Gastroesophageal sphincter (tissue), 3 donors: ENCODE results near the gene ROBO3.

Experiments
- CTCF ChIP-seq, 4 experiments: fragments of 200-600 bp in 2 of 4; fragments of 450-650 bp in 2 of 4; sonication (generic) in 1 of 4; IDR thresholded peaks; one replicate each; pipeline ENCODE4 v1.5.1; 2017 to 2019; ENCODE audit warnings: antibody characterized with exemption in 4 of 4, mild to moderate bottlenecking in 2 of 4, moderate library complexity in 2 of 4
- EP300 ChIP-seq: sonication (generic); formaldehyde crosslinking; IDR thresholded peaks from one replicate; pipeline ENCODE4 v1.6.1; 2017; ENCODE audit warnings: antibody characterized with exemption, mild to moderate bottlenecking
- POLR2A ChIP-seq, 2 donors: fragments of 450-650 bp; IDR thresholded peaks; one replicate each; pipeline ENCODE4 v1.6.1; 2017; ENCODE audit warnings: antibody characterized with exemption in 2 of 2, mild to moderate bottlenecking in 2 of 2, moderate library complexity in 1 of 2

GRCh38 chr11:124830749-124831148 lies 34.5 kb upstream of the ROBO3 start:
- TF ChIP-seq EP300, result no peak
- TF ChIP-seq CTCF (IDR thresholded peaks at IDR 0.05), result no peak
- TF ChIP-seq POLR2A (IDR thresholded peaks at IDR 0.05), result no peak
